GM12891 (cell line): Measurements from ENCODE around the gene STK24.

Source experiments
- POLR2A ChIP-seq: IDR thresholded peaks from 2 replicates; pipeline ENCODE4 v1.6.1; 2011; ENCODE audit warnings: low read depth, low read length, control low read depth
- POLR2AphosphoS5 ChIP-seq: IDR thresholded peaks from 2 replicates; pipeline ENCODE4 v1.6.1; 2011; ENCODE audit warnings: low read depth, low read length, control low read depth
- SPI1 ChIP-seq: IDR thresholded peaks from 2 replicates; pipeline ENCODE4 v1.6.1; 2011; ENCODE audit warnings: low read depth, low read length, control low read depth
- TAF1 ChIP-seq: IDR thresholded peaks from 2 replicates; pipeline ENCODE4 v1.6.1; 2011; ENCODE audit warnings: low read depth, low read length, control low read depth

GRCh38 chr13:98547455-98547854, 29.5 kb downstream of the STK24 start:
- TF ChIP-seq SPI1 (no peak), POLR2A (no peak), TAF1 (no peak), POLR2AphosphoS5 (no peak)
